ENCODE data around the gene ARHGEF2. TPM values are rescaled to one million over a fixed set of nuclear protein-coding genes. Genes with fewer than 3 reads are reported as not detected.

The ARHGEF2 gene
- total RNA-seq, 1 experiment from 2014 or later, result 69.5 TPM

- CTCF ChIA-PET, result no interaction called here
- H3K4me1 Mint-ChIP-seq, result no peaks in the 10 kb centered on the region
- POLR2A ChIA-PET, result no interaction called here
- no peaks in the 10 kb centered on the region for H3K27me3 Mint-ChIP-seq (ENCODE audit: low read depth)
- H3K36me3 Mint-ChIP-seq, result peaks cover 73% of the 10 kb centered on the region
- ATAC-seq (no peak), DNase-seq (ENCODE audit: low spot score) (no peak)
- no peak overlapping the region for H3K27ac Mint-ChIP-seq
- no peak for TF ChIP-seq ZNF138 (CRISPR knock-in tag; conservative IDR thresholded peaks at IDR 0.05)
- no peak for TF ChIP-seq E2F4 (CRISPR knock-in tag; IDR thresholded peaks at IDR 0.05; ENCODE audit: borderline replicate concordance, low read depth)
- TF ChIP-seq TP53 (CRISPR knock-in tag; IDR thresholded peaks at IDR 0.05), result no peak
- H3K9me3 Mint-ChIP-seq, result no peaks in the 10 kb centered on the region
- no peak overlapping the region for H3K4me3 Mint-ChIP-seq
Observed at GRCh38 chr1:155920717-155921116, 57.6 kb downstream of the ARHGEF2 start.

DNA sequence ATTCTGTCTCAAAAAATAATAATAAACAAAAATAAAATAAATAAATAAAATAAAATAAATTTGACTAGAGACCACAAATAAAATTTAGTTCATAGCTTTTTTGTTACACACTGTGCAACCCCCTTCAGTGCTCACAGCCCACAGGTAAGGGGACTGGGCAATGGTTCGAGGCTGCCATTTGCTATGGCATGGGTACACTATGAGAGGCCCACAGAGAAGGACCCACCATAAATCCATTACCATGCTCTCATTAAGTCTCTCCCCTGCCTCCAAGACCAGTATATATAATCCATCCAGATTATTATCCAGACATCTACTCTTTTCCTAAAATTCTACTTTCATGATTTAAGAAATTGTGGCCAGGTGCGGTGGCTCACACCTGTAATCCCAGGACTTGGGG, 58.5 kb downstream of the ARHGEF2 start:
- CTCF ChIA-PET, result no interaction called here
- DNase-seq (ENCODE audit: low spot score), result no peak
- no peak overlapping the region for H3K4me3 Mint-ChIP-seq
- H3K4me1 Mint-ChIP-seq, result no peaks in the 10 kb centered on the region
- no peaks in the 10 kb centered on the region for H3K27me3 Mint-ChIP-seq (ENCODE audit: low read depth)
- POLR2A ChIA-PET, result no interaction called here
- no peak for ATAC-seq
- TF ChIP-seq ZNF423 (CRISPR knock-in tag; IDR thresholded peaks at IDR 0.05) (no peak), NR3C1 (CRISPR knock-in tag; conservative IDR thresholded peaks at IDR 0.05; ENCODE audit: low read depth) (no peak), HMGA2 (CRISPR knock-in tag; IDR thresholded peaks at IDR 0.05) (0 out of 2 replicates have a peak, but pooled peaks have one; percentile 7)
- H3K36me3 Mint-ChIP-seq, result peaks cover 74% of the 10 kb centered on the region
- H3K27ac Mint-ChIP-seq, result no peak overlapping the region
- H3K9me3 Mint-ChIP-seq, result no peaks in the 10 kb centered on the region

- H3K4me1 Mint-ChIP-seq, result no peaks in the 10 kb centered on the region
- H3K27me3 Mint-ChIP-seq (ENCODE audit: low read depth), result no peaks in the 10 kb centered on the region
- ChIA-PET CTCF (interaction anchor here (0.6 to 0.7 kb wide), 2 partner anchors 10 to 212 kb away, joined by 3 read pairs; no protein-coding TSS in a partner anchor), POLR2A (no interaction called here)
- H3K27ac Mint-ChIP-seq, result no peak overlapping the region
- no peaks in the 10 kb centered on the region for H3K9me3 Mint-ChIP-seq
- H3K36me3 Mint-ChIP-seq, result peaks cover 81% of the 10 kb centered on the region
- ATAC-seq (no peak), DNase-seq (ENCODE audit: low spot score) (no peak)
- H3K4me3 Mint-ChIP-seq, result no peak overlapping the region
- TF ChIP-seq, protein P1, sequence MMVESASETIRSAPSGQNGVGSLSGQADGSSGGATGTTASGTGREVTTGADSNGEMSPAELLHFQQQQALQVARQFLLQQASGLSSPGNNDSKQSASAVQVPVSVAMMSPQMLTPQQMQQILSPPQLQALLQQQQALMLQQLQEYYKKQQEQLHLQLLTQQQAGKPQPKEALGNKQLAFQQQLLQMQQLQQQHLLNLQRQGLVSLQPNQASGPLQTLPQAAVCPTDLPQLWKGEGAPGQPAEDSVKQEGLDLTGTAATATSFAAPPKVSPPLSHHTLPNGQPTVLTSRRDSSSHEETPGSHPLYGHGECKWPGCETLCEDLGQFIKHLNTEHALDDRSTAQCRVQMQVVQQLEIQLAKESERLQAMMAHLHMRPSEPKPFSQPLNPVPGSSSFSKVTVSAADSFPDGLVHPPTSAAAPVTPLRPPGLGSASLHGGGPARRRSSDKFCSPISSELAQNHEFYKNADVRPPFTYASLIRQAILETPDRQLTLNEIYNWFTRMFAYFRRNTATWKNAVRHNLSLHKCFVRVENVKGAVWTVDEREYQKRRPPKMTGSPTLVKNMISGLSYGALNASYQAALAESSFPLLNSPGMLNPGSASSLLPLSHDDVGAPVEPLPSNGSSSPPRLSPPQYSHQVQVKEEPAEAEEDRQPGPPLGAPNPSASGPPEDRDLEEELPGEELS (CRISPR knock-in tag; IDR thresholded peaks at IDR 0.05), result no peak
- TF ChIP-seq FOXP1 (CRISPR knock-in tag; IDR thresholded peaks at IDR 0.05; ENCODE audit: borderline replicate concordance) (no peak), GRHL2 (CRISPR knock-in tag; IDR thresholded peaks at IDR 0.05; ENCODE audit: insufficient replicate concordance, severe bottlenecking) (no peak), PREB (CRISPR knock-in tag; IDR thresholded peaks at IDR 0.05; ENCODE audit: borderline replicate concordance) (no peak), JAZF1 (CRISPR knock-in tag; IDR thresholded peaks at IDR 0.05) (no peak), PRDM15 (CRISPR knock-in tag; IDR thresholded peaks at IDR 0.05) (no peak), AFF4 (CRISPR knock-in tag; IDR thresholded peaks at IDR 0.05; ENCODE audit: borderline replicate concordance) (no peak), RELA (CRISPR knock-in tag; IDR thresholded peaks at IDR 0.05; ENCODE audit: borderline replicate concordance) (no peak), FOXK1 (CRISPR knock-in tag; IDR thresholded peaks at IDR 0.05) (no peak), SP1 (CRISPR knock-in tag; conservative IDR thresholded peaks at IDR 0.05) (no peak), ATF1 (CRISPR knock-in tag; IDR thresholded peaks at IDR 0.05) (no peak), CREB1 (CRISPR knock-in tag; IDR thresholded peaks at IDR 0.05) (no peak)
Observed at GRCh38 chr1:155918660-155919059, 59.7 kb downstream of the ARHGEF2 start.
